GM06990 (cell line): ENCODE measurements around the gene MAGEA9.
"Not testable (repeated sequence)": the region's sequence is repeated elsewhere in the genome, so short reads cannot be mapped to it uniquely, and the experiment has no call there.

Experiments
- DNase-seq: peaks from one replicate; pipeline ENCODE4 v3.0.0-alpha.2; 2011; ENCODE audit not compliant: insufficient read length; ENCODE audit errors: extremely low read depth
- H3K27me3 ChIP-seq: replicated peaks from 2 replicates; pipeline ENCODE4 v1.6.0; 2011; ENCODE audit warnings: low read length; ENCODE audit not compliant: control insufficient read depth, insufficient read depth
- H3K36me3 ChIP-seq: 2 replicates; pipeline ENCODE4 v1.5.1; 2011; ENCODE audit warnings: low read length; ENCODE audit not compliant: control insufficient read depth, insufficient read depth
- H3K4me3 ChIP-seq: replicated peaks from 2 replicates; pipeline ENCODE4 v1.5.1; 2011; ENCODE audit warnings: low read depth, mild to moderate bottlenecking, control low read depth, low read length
- TF ChIP-seq, protein P1 (sequence below): IDR thresholded peaks from 2 replicates; pipeline ENCODE4 v1.5.1; 2011; ENCODE audit warnings: low read length, control low read depth, mild to moderate bottlenecking, inconsistent platforms; ENCODE audit not compliant: insufficient read depth, poor library complexity, severe bottlenecking

MAGEA9 gene

DNA sequence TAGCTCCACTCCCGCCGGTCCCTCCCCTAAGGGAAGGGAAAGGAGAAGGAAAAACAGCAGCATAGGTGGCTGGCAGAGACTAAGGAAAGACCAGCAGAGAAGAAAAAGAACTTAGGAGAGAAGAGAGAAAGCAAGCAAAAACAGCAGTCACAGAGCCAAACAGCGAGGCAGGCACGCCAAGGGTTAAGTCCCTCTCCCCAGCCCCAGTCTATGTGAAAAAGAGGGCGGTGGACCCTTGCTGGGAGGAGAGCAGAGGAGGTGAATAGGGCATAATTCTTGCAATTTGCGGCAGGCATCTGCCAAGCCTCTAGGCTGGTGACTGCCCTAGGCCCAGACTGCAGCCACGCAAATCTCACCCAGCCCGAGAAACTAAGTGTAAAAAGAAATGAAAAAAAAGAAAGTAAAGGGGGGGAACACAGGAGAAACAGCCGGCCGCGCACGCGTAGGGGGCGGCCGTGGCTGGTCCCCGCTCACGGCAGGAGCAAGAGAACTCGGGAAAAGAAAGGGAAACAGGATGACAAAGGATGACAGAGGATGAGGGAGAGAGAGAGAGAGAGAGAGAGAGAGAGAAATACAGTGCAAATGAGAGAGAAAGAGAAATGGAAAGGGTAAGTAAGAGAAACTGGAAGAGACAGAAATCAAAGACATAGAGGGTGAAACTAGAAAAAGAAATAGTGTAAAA is 48.6 kb downstream of the MAGEA9 start:
- Histone ChIP-seq H3K4me3 (peak overlapping the region; percentile 43), H3K27me3 (no peaks in the 10 kb centered on the region), H3K36me3 (no peaks in the 10 kb centered on the region)
- DNase-seq, result peak; percentile 72
- TF ChIP-seq, protein P1, sequence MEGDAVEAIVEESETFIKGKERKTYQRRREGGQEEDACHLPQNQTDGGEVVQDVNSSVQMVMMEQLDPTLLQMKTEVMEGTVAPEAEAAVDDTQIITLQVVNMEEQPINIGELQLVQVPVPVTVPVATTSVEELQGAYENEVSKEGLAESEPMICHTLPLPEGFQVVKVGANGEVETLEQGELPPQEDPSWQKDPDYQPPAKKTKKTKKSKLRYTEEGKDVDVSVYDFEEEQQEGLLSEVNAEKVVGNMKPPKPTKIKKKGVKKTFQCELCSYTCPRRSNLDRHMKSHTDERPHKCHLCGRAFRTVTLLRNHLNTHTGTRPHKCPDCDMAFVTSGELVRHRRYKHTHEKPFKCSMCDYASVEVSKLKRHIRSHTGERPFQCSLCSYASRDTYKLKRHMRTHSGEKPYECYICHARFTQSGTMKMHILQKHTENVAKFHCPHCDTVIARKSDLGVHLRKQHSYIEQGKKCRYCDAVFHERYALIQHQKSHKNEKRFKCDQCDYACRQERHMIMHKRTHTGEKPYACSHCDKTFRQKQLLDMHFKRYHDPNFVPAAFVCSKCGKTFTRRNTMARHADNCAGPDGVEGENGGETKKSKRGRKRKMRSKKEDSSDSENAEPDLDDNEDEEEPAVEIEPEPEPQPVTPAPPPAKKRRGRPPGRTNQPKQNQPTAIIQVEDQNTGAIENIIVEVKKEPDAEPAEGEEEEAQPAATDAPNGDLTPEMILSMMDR, result no peak

DNA sequence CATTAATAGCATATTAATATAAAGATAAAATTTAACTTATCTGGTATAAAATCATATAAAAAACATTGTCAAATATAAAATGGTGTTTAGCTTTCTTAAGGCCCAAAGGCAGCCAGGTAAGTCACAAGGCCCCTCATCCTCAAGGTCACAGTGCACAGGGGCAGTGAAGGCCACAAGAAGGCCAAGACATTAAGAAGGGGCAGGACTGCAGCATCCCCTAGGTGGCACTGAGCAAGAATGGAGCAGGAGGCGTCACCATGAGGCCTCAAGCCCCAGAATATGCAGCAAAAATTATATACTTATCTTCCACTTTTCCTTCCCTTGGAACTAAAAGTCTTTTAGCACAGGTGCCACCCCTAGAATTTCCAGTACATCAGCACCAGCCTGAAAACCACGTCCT is 49.7 kb downstream of the MAGEA9 start:
- no peak for DNase-seq
- H3K27me3 ChIP-seq, result no peaks in the 10 kb centered on the region

GRCh38 chrX:149836728-149837127 is 55.0 kb downstream of the MAGEA9 start:
- not testable (repeated sequence) for H3K27me3 ChIP-seq, H3K36me3 ChIP-seq, H3K4me3 ChIP-seq, DNase-seq

More for the DNA sequence above, 49.7 kb downstream of the MAGEA9 start:
- TF ChIP-seq, protein P1, result peak; percentile 3
- no peak overlapping the region for H3K4me3 ChIP-seq
- H3K36me3 ChIP-seq, result no peaks in the 10 kb centered on the region

DNA sequence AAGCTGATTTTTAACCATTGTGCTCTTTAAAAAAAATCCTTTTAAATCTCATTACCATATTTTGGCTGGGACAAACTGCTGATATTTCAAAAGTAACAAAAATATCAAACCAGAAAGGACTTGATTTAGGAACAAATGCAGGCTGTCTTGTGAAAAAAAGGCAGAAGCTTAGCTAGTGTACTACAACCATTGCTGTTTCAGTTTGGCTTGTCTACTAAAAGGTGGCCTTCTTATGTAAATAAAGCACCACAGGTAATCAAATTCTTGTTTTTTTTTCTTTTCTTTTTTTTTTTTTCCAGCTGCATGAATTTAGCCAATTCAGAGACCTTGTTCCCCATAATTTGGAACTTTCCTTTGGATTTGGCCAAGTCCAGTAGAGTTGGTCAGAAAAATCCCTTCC is 55.4 kb downstream of the MAGEA9 start:
- no peak overlapping the region for H3K4me3 ChIP-seq
- H3K36me3 ChIP-seq, result no peaks in the 10 kb centered on the region
- no peak for DNase-seq
- no peaks in the 10 kb centered on the region for H3K27me3 ChIP-seq
- TF ChIP-seq, protein P1, result no peak
